SK-N-SH (cell line): Measurements from ENCODE around the gene SIGLEC1. TPM values are rescaled to one million over a fixed set of nuclear protein-coding genes. Genes with fewer than 3 reads are reported as not detected.

ENCODE experiments used
- CTCF ChIA-PET: fragments of 300-600, 350-600 bp; formaldehyde crosslinking; extraction: SDS; loops from one replicate; lab custom pipeline; 2021; lab: Yijun Ruan, JAX
- POLR2A ChIA-PET: fragments of 350-600 bp; sonication (Branson Sonifier 250); formaldehyde crosslinking; extraction: SDS; loops from one replicate; lab custom pipeline; 2020; ENCODE audit warnings: antibody characterized with exemption, inconsistent platforms; lab: Yijun Ruan, JAX
- DNase-seq: peaks from one replicate; pipeline ENCODE4 v3.0.0; 2012
- H2AFZ ChIP-seq: fragments of 200-600 bp; sonication (generic); 2 replicates; pipeline ENCODE4 v1.8.1; 2016; ENCODE audit warnings: antibody characterized with exemption, mild to moderate bottlenecking, low read depth
- H3F3A ChIP-seq: fragments of 200-600 bp; sonication (generic); replicated peaks from 2 replicates; pipeline ENCODE3; 2016; ENCODE audit warnings: antibody characterized with exemption, mild to moderate bottlenecking; ENCODE audit not compliant: insufficient read depth
- H3K27ac ChIP-seq, 2 experiments: fragments of 200-500 bp in 1 of 2; fragments of 200-600 bp in 1 of 2; sonication (Bioruptor generic) in 1 of 2; sonication (generic), shearing (Covaris generic) in 1 of 2; 2 replicates each; pipeline versions ENCODE4 v1.5.1 to v1.6.1; 2014 to 2016; ENCODE audit warnings: low read depth in 2 of 2, inconsistent platforms in 1 of 2, low read length in 1 of 2, mild to moderate bottlenecking in 1 of 2, mixed read lengths in 1 of 2
- H3K27me3 ChIP-seq: fragments of 200-600 bp; sonication (generic), shearing (Covaris generic); 2 replicates; pipeline ENCODE4 v1.6.1; 2016; ENCODE audit warnings: mixed run types; ENCODE audit not compliant: insufficient read depth
- H3K36me3 ChIP-seq, 2 experiments: fragments of 200-500 bp in 1 of 2; fragments of 200-600 bp in 1 of 2; sonication (Bioruptor generic) in 1 of 2; sonication (generic) in 1 of 2; replicated peaks in 1 of 2; 2 replicates each; pipeline versions ENCODE3 to v1.5.1; 2014 to 2016; ENCODE audit warnings: low read length in 1 of 2, mild to moderate bottlenecking in 1 of 2; ENCODE audit not compliant: insufficient read depth in 2 of 2, control insufficient read depth in 1 of 2
- H3K4me1 ChIP-seq, 2 experiments: fragments of 200-500 bp in 1 of 2; fragments of 200-600 bp in 1 of 2; sonication (Bioruptor generic) in 1 of 2; sonication (generic), shearing (Covaris generic) in 1 of 2; 2 replicates each; pipeline versions ENCODE4 v1.5.1 to v1.6.1; 2014 to 2016; ENCODE audit warnings: low read depth in 1 of 2, low read length in 1 of 2, mixed run types in 1 of 2; ENCODE audit not compliant: insufficient read depth in 2 of 2, control insufficient read depth in 1 of 2
- H3K4me2 ChIP-seq: fragments of 200-600 bp; sonication (generic), shearing (Covaris generic); 2 replicates; pipeline ENCODE4 v1.6.1; 2017; ENCODE audit warnings: mixed run types
- H3K4me3 ChIP-seq, 2 experiments: fragments of 200-500 bp in 1 of 2; fragments of 200-600 bp in 1 of 2; sonication (Bioruptor generic) in 1 of 2; sonication (generic), shearing (Covaris generic) in 1 of 2; 2 replicates each; pipeline versions ENCODE4 v1.5.1 to v1.8.1; 2014 to 2016; ENCODE audit warnings: low read depth in 2 of 2, inconsistent platforms in 1 of 2, low read length in 1 of 2, mild to moderate bottlenecking in 1 of 2, mixed read lengths in 1 of 2, moderate library complexity in 1 of 2
- H3K79me2 ChIP-seq: fragments of 200-600 bp; sonication (generic); 2 replicates; pipeline ENCODE4 v1.8.1; 2017; ENCODE audit warnings: mild to moderate bottlenecking; ENCODE audit not compliant: insufficient read depth
- H3K9ac ChIP-seq: fragments of 200-600 bp; sonication (generic); 2 replicates; pipeline ENCODE4 v1.6.1; 2017; ENCODE audit warnings: mixed run types
- H3K9me2 ChIP-seq: fragments of 200-600 bp; sonication (generic); 2 replicates; pipeline ENCODE4 v1.6.1; 2017; ENCODE audit warnings: mixed run types
- H3K9me3 ChIP-seq: fragments of 200-600 bp; sonication (generic); 2 replicates; pipeline ENCODE4 v1.6.1; 2017; ENCODE audit warnings: mixed run types, mild to moderate bottlenecking, moderate library complexity
- H4K20me1 ChIP-seq: fragments of 200-600 bp; sonication (generic); 2 replicates; pipeline ENCODE4 v1.6.1; 2017; ENCODE audit warnings: mild to moderate bottlenecking, mixed run types; ENCODE audit not compliant: insufficient read depth
- CHD2 ChIP-seq: fragments of 150-350 bp; IDR thresholded peaks from 2 replicates; pipeline ENCODE4 v1.6.1; 2018; ENCODE audit warnings: low read length; ENCODE audit not compliant: partially characterized antibody
- CTCF ChIP-seq: fragments of 200-600 bp; sonication (generic); IDR thresholded peaks from 2 replicates; pipeline ENCODE4 v1.6.1; 2017; ENCODE audit warnings: antibody characterized with exemption, mild to moderate bottlenecking, moderate library complexity
- EP300 ChIP-seq, 2 experiments: IDR thresholded peaks; 2 replicates each; pipeline versions ENCODE4 v1.4.0 to v1.6.1; 2012; ENCODE audit warnings: borderline replicate concordance in 1 of 2, low read depth in 1 of 2, low read length in 1 of 2
- FOXM1 ChIP-seq: IDR thresholded peaks from 2 replicates; pipeline ENCODE4 v1.4.0; 2012; ENCODE audit warnings: low read depth, mild to moderate bottlenecking
- GABPA ChIP-seq: IDR thresholded peaks from 2 replicates; pipeline ENCODE4 v1.4.0; 2012; ENCODE audit warnings: low read depth, mild to moderate bottlenecking
- GATA2 ChIP-seq: sonication (generic); formaldehyde crosslinking; IDR thresholded peaks from 2 replicates; pipeline ENCODE4 v1.5.0; 2020; ENCODE audit warnings: mild to moderate bottlenecking, missing genetic modification reagents
- MXI1 ChIP-seq: IDR thresholded peaks from 2 replicates; pipeline ENCODE4 v1.6.1; 2012; ENCODE audit warnings: mild to moderate bottlenecking, low read depth, low read length, improper control_type of control experiment
- NRF1 ChIP-seq: IDR thresholded peaks from 2 replicates; pipeline ENCODE4 v1.6.1; 2012; ENCODE audit warnings: low read depth, mild to moderate bottlenecking, low read length
- TAF1 ChIP-seq: IDR thresholded peaks from 2 replicates; pipeline ENCODE4 v1.6.1; 2012; ENCODE audit warnings: low read depth, mild to moderate bottlenecking, low read length, moderate library complexity, borderline replicate concordance
- TCF12 ChIP-seq: IDR thresholded peaks from 2 replicates; pipeline ENCODE4 v1.4.0; 2012
- USF2 ChIP-seq: fragments of 150-350 bp; IDR thresholded peaks from 2 replicates; pipeline ENCODE4 v1.6.1; 2017; ENCODE audit warnings: antibody characterized with exemption, low read length, low read depth, borderline replicate concordance
- YY1 ChIP-seq: IDR thresholded peaks from 2 replicates; pipeline ENCODE4 v1.4.0; 2012; ENCODE audit warnings: low read depth, mild to moderate bottlenecking
- ZBTB33 ChIP-seq: IDR thresholded peaks from 2 replicates; pipeline ENCODE4 v1.4.0; 2012; ENCODE audit warnings: low read depth, borderline replicate concordance
- WGBS: methylation state at CpG from one replicate; pipeline ENCODE4 v1.1.6; 2017; ENCODE audit warnings: low lambda C conversion rate; 5-methylcytosine and 5-hydroxymethylcytosine counted together
- polyA plus RNA-seq, 3 experiments: library from polyadenylated mRNA; depleted of rRNA; stranded (reverse); fragments of >200 nt; gene quantifications; 2 replicates each; pipeline ENCODE4 v1.2.3, GENCODE V29; 2012
- TF ChIP-seq, protein P1 (sequence below): IDR thresholded peaks from 2 replicates; pipeline ENCODE4 v1.6.1; 2012; ENCODE audit warnings: mild to moderate bottlenecking, low read depth, low read length, moderate library complexity

SIGLEC1 gene
- polyA plus RNA-seq, 1 of the 3 experiments (the other 2 are of a cell fraction), result not detected

DNA sequence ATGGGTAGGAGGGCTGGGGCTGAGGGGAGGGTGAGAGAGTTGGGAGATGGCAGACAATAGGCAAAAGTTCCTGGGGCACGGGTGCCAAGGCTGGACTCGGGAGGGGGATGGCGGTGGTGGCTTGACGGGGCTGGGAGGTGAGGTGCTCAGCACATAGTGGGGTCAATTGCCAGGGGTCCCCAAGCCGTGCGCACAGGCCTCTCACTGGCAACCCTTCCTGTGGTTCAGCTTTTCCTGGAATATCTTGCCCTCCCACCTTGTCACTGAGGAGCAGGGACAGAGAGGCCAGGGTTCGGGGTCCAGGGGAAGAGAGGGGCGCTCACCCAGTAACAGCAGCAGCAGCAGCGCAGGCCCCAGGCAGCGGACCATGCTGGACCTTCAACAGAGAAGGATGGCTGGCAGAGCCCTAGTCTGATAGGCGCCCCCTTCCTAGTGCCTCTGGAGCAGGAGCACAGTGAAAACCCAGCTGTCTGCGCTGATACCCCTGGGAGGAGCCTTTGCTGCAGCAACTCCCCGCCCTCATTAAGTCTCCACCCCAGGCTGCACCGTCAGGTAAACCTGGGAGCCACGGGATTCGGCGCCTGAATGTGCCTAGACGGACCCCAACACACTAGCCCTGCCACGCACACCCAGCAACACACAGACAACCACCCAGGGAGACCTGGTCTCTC lies 49.2 kb downstream of the SIGLEC1 start, which contains the start of gene GFRA4:
TSS of gene GFRA4 (minus strand) at position 369 of the 671 bp plus-strand sequence. CDS start at position 369, 0 bp downstream.
- H3K9me2 ChIP-seq, result no peaks in the 10 kb centered on the region
- no peaks in the 10 kb centered on the region for H3K36me3 ChIP-seq
- H3K27me3 ChIP-seq, result peaks cover 41% of the 10 kb centered on the region
- no peaks in the 10 kb centered on the region for H4K20me1 ChIP-seq
- H2AFZ ChIP-seq, result no peak within 1 kb of the TSS
- 54% methylated on average over 12 of the region's 19 CpGs for WGBS
- H3K9me3 ChIP-seq, result no peaks in the 10 kb centered on the region
- no peak for TF ChIP-seq GABPA
- no peak for TF ChIP-seq ZBTB33
- TF ChIP-seq USF2, result no peak
- TF ChIP-seq CHD2, result no peak
- no peak for TF ChIP-seq MXI1
- no peak for TF ChIP-seq EP300 (IDR thresholded peaks at IDR 0.05; ENCODE audit: borderline replicate concordance in 1 of 2, low read depth in 1 of 2, low read length in 1 of 2)
- TF ChIP-seq NRF1, result no peak
- no peak for TF ChIP-seq TCF12
- TF ChIP-seq FOXM1, result no peak
- TF ChIP-seq, protein P1, sequence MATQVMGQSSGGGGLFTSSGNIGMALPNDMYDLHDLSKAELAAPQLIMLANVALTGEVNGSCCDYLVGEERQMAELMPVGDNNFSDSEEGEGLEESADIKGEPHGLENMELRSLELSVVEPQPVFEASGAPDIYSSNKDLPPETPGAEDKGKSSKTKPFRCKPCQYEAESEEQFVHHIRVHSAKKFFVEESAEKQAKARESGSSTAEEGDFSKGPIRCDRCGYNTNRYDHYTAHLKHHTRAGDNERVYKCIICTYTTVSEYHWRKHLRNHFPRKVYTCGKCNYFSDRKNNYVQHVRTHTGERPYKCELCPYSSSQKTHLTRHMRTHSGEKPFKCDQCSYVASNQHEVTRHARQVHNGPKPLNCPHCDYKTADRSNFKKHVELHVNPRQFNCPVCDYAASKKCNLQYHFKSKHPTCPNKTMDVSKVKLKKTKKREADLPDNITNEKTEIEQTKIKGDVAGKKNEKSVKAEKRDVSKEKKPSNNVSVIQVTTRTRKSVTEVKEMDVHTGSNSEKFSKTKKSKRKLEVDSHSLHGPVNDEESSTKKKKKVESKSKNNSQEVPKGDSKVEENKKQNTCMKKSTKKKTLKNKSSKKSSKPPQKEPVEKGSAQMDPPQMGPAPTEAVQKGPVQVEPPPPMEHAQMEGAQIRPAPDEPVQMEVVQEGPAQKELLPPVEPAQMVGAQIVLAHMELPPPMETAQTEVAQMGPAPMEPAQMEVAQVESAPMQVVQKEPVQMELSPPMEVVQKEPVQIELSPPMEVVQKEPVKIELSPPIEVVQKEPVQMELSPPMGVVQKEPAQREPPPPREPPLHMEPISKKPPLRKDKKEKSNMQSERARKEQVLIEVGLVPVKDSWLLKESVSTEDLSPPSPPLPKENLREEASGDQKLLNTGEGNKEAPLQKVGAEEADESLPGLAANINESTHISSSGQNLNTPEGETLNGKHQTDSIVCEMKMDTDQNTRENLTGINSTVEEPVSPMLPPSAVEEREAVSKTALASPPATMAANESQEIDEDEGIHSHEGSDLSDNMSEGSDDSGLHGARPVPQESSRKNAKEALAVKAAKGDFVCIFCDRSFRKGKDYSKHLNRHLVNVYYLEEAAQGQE, result no peak
- TF ChIP-seq GATA2 (CRISPR knock-in tag), result no peak
- TF ChIP-seq TAF1, result no peak
- no peak for TF ChIP-seq CTCF
- TF ChIP-seq YY1, result no peak
- TF ChIP-seq, all 33 proteins: peak for 0
- Histone ChIP-seq H3K79me2 (no peaks in the 10 kb centered on the region), H3K4me3 (no peak within 1 kb of the TSS), H3K9ac (no peak within 1 kb of the TSS), H3F3A (no peaks in the 10 kb centered on the region), H3K4me2 (no peak within 1 kb of the TSS), H3K4me1 (peaks cover 0 to 7% of the 10 kb centered on the region in 2 experiments; a peak in 1 of 4 replicates), H3K27ac (no peak within 1 kb of the TSS)
- no peak for DNase-seq
- CTCF ChIA-PET, result interaction anchor here (1.1 to 2.2 kb wide), 6 partner anchors 7 to 88 kb away, joined by 3 to 7 read pairs (median 3); partner anchors contain the start of gene SIGLEC1
- POLR2A ChIA-PET, result no interaction called here

Other genes starting within 250 kb of the SIGLEC1 start
- gene ATRN, start 241.6 kb downstream of the SIGLEC1 start, polyA plus RNA-seq (2012; rRNA removed), result 33.8 and 48.4 TPM in 2 replicates
- gene GFRA4, start 49.2 kb downstream of the SIGLEC1 start, polyA plus RNA-seq (2012; rRNA removed), result not detected in 2 replicates
- 4.8 and 5.0 TPM in 2 replicates for gene ADAM33, start 30.6 kb downstream of the SIGLEC1 start, polyA plus RNA-seq (2012; rRNA removed)
- gene HSPA12B, start 20.1 kb upstream of the SIGLEC1 start, polyA plus RNA-seq (2012; rRNA removed), result 0.24 and 0.46 TPM in 2 replicates
- 59.9 and 73.9 TPM in 2 replicates for gene ADISSP, start 55.2 kb upstream of the SIGLEC1 start, polyA plus RNA-seq (2012; rRNA removed)
- 1.6 and 1.8 TPM in 2 replicates for gene SPEF1, start 68.8 kb upstream of the SIGLEC1 start, polyA plus RNA-seq (2012; rRNA removed)
- gene CENPB, start 74.1 kb upstream of the SIGLEC1 start, polyA plus RNA-seq (2012; rRNA removed), result 37.6 and 41.2 TPM in 2 replicates
- gene CDC25B, start 83.7 kb upstream of the SIGLEC1 start, polyA plus RNA-seq (2012; rRNA removed), result 41.5 and 56.5 TPM in 2 replicates
- gene AP5S1, start 107.9 kb upstream of the SIGLEC1 start, polyA plus RNA-seq (2012; rRNA removed), result 8.6 and 10.3 TPM in 2 replicates
- 9.1 and 10.5 TPM in 2 replicates for gene MAVS, start 134.2 kb upstream of the SIGLEC1 start, polyA plus RNA-seq (2012; rRNA removed)
- gene PANK2, start 176.8 kb upstream of the SIGLEC1 start, polyA plus RNA-seq (2012; rRNA removed), result 17.7 and 23.3 TPM in 2 replicates